Stimulated activated CD8-positive, alpha-beta memory T cell treated with anti-CD3 and anti-CD28 coated beads, Interleukin-4, amount 100 ng/mL, for 4 hours (primary cell): ENCODE measurements around the gene GALNT8.
"Not testable (repeated sequence)": the region's sequence is repeated elsewhere in the genome, so short reads cannot be mapped to it uniquely, and the experiment has no call there.

ENCODE experiments used
- DNase-seq, 2 donors: peaks; one replicate each; pipeline ENCODE4 v3.0.0-alpha.2; 2020; ENCODE audit warnings: low read depth in 2 of 2, low spot score in 1 of 2

GALNT8 gene

GRCh38 chr12:4742416-4742970 is 22.3 kb downstream of the GALNT8 start:
- DNase-seq, result no peak

- DNase-seq, result no peak
Observed at GRCh38 chr12:4743046-4743445, 22.8 kb downstream of the GALNT8 start.

- no peak for DNase-seq
Observed at GRCh38 chr12:4744709-4745108, 24.5 kb downstream of the GALNT8 start.

GRCh38 chr12:4745249-4745648 is 25.0 kb downstream of the GALNT8 start:
- no peak for DNase-seq

- not testable (repeated sequence) for DNase-seq
Observed at GRCh38 chr12:4751654-4752053, 31.5 kb downstream of the GALNT8 start.

GRCh38 chr12:4762773-4763172 is 42.6 kb downstream of the GALNT8 start:
- DNase-seq, result no peak

GRCh38 chr12:4763549-4763948 is 43.3 kb downstream of the GALNT8 start:
- DNase-seq, result no peak

GRCh38 chr12:4766445-4766844 is 46.2 kb downstream of the GALNT8 start:
- no peak for DNase-seq

- DNase-seq, result no peak
Observed at GRCh38 chr12:4767186-4767585, 47.0 kb downstream of the GALNT8 start.

GRCh38 chr12:4768341-4768740 is 48.1 kb downstream of the GALNT8 start:
- no peak for DNase-seq

- DNase-seq, result no peak
Observed at GRCh38 chr12:4769073-4769472, 48.9 kb downstream of the GALNT8 start.

- no peak for DNase-seq
Observed at GRCh38 chr12:4771172-4771959, 51.2 kb downstream of the GALNT8 start.

GRCh38 chr12:4771960-4772566 is 51.9 kb downstream of the GALNT8 start:
- no peak for DNase-seq

- no peak for DNase-seq
Observed at GRCh38 chr12:4775936-4776335, 55.7 kb downstream of the GALNT8 start.

GRCh38 chr12:4779749-4780148 is 59.5 kb downstream of the GALNT8 start:
- DNase-seq, result no peak

- DNase-seq, result no peak
Observed at GRCh38 chr12:4780641-4781611, 60.7 kb downstream of the GALNT8 start.

- no peak for DNase-seq
Observed at GRCh38 chr12:4784404-4785054, 64.3 kb downstream of the GALNT8 start.

GRCh38 chr12:4786795-4787194 is 66.6 kb downstream of the GALNT8 start:
- DNase-seq, result no peak

- DNase-seq, result no peak
Observed at GRCh38 chr12:4787965-4788364, 67.8 kb downstream of the GALNT8 start.

GRCh38 chr12:4789776-4790175 is 69.6 kb downstream of the GALNT8 start:
- DNase-seq, result no peak

- no peak for DNase-seq
Observed at GRCh38 chr12:4791497-4791896, 71.3 kb downstream of the GALNT8 start.
